Measurements from ENCODE around the gene UTS2.

UTS2 gene

DNA sequence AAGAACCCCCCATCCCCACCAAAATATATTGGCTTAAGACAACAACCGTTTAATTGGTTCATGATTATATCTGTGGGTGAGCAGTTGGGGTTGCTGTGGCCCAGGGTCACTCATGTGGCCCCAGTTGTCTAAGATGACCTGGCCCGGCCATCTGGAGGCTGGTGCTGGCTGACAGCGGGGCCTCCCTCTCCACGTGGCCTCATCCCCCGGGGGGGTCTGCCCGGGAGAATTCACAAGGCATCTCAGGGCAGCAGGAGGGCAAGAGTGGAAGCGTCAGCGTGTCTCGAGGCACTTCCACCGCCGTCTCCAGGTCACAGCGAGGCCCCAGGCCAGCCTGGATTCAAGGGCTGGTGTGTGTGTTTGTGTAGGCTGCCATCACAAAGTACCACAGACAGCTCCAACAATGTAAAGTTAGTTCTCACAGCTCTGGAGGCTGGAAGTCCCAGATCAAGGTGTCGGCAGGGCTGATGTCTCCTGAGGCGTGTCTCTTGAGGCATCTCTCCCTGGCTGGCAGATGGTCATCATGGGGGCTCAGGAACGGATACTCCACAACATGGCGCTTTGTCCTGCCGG lies 11.0 kb upstream of the UTS2 start:
- Histone ChIP-seq H3K9ac (ENCODE audit: low read length in 2 of 2) (no peak overlapping the region), H3K4me1 (ENCODE audit: control insufficient read depth, insufficient read depth, low read length) (no peaks in the 10 kb centered on the region), H3K9me3 (ENCODE audit: control insufficient read depth in 2 of 2, low read length in 2 of 2) (no peaks in the 10 kb centered on the region), H3K36me3 (ENCODE audit: control insufficient read depth in 2 of 2, insufficient read depth in 2 of 2, low read length in 2 of 2) (no peaks in the 10 kb centered on the region), H3K4me3 (ENCODE audit: low read length in 2 of 2) (no peak overlapping the region), H3K27me3 (ENCODE audit: control insufficient read depth in 1 of 2, insufficient read depth in 2 of 2, low read length in 2 of 2) (no peaks in the 10 kb centered on the region), H3K27ac (ENCODE audit: low read length) (no peak overlapping the region)

DNA sequence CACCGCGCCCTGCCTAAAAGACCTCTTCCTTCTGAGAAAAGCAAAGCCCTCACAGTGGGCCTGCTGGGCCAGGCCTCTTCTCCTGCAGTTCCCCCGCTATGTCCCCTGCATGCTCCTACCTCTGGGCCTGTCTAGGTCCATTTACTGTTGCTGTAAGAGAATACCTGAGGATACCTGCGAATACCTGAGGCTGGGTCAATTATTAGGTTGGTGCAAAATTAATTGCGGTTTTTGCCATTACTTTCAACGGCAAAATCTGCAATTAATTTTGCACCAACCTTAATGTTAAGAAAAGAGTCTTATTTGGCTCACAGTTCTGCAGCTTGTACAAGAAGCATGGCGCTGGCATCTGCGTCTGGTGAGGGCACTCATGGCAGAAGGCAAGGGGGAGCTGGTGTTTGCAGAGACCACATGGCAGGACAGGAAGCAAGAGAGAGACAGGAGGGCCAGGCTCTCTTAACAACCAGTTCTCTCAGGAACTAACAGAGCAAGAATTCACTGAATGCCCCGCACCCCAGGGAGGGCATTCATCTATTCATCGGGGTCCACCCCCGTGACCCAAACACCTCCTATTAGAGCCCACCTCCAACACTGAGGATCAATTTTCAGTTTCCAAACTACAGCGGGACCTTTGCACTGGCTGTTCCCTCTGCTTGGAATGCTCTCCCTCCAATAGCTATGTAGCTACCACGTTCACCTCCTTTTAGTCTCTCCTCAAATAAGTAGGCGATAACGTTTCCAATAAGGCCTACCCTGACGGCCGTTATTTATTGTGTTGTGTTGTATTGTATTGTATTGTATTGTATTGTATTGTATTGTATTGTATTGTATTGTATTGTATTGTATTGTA lies 9.6 kb upstream of the UTS2 start:
- no peaks in the 10 kb centered on the region for H3K9me3 ChIP-seq (ENCODE audit: control insufficient read depth in 2 of 2, low read length in 2 of 2)
- no peak overlapping the region for H3K9ac ChIP-seq (ENCODE audit: low read length in 2 of 2)
- H3K4me1 ChIP-seq (ENCODE audit: control insufficient read depth, insufficient read depth, low read length): no peaks in the 10 kb centered on the region
- H3K4me3 ChIP-seq (ENCODE audit: low read length in 2 of 2): no peak overlapping the region
- no peaks in the 10 kb centered on the region for H3K36me3 ChIP-seq (ENCODE audit: control insufficient read depth in 2 of 2, insufficient read depth in 2 of 2, low read length in 2 of 2)
- H3K27ac ChIP-seq (ENCODE audit: low read length): no peak overlapping the region
- no peaks in the 10 kb centered on the region for H3K27me3 ChIP-seq (ENCODE audit: control insufficient read depth in 1 of 2, insufficient read depth in 2 of 2, low read length in 2 of 2)

DNA sequence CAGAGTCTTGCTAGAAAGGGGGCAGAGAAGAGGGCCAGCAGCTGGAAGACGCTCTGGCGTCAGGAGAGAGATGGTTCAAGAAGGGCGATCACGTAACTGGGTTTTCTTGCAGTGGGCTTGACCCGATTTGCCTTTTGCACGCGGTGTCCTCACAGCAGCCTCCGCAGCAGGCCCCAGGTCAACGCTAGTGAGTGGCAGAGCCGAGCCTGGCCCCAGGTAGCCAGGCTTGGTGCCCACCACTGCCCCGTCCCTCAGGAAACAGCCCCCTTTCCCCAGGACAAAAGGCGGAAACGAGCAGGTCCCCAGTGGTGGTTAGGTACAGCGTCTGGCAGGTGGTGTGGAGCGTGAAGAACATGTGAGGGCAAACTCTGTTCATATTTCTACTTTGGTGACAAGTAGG lies 8.6 kb upstream of the UTS2 start:
- no peaks in the 10 kb centered on the region for H3K9me3 ChIP-seq (ENCODE audit: control insufficient read depth in 2 of 2, low read length in 2 of 2)
- H3K36me3 ChIP-seq (ENCODE audit: control insufficient read depth in 2 of 2, insufficient read depth in 2 of 2, low read length in 2 of 2): no peaks in the 10 kb centered on the region
- H3K4me3 ChIP-seq (ENCODE audit: low read length in 2 of 2): no peak overlapping the region
- H3K4me1 ChIP-seq (ENCODE audit: control insufficient read depth, insufficient read depth, low read length): no peaks in the 10 kb centered on the region
- H3K27me3 ChIP-seq (ENCODE audit: control insufficient read depth in 1 of 2, insufficient read depth in 2 of 2, low read length in 2 of 2): no peaks in the 10 kb centered on the region
- no peak overlapping the region for H3K27ac ChIP-seq (ENCODE audit: low read length)
- no peak overlapping the region for H3K9ac ChIP-seq (ENCODE audit: low read length in 2 of 2)

DNA sequence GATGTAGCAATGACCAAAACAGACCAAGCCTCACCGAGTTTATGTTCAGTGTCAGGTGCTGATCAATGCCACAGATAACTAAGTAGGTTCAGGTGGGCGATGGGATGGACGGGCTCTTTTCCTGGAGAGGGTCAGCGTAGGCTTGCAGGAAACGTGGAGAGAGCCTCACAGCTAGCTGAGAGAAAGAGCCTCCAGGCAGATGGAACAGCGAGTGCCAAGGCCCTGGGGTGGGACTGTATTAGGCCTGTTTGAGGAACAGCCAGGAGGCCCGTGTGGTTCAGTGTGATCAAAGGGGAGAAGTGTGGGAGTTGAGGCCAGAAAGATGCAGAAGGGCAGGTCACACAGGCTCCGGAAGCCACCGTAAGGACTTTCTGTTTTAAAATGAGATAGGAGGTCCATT lies 7.3 kb upstream of the UTS2 start:
- Histone ChIP-seq H3K9ac (ENCODE audit: low read length in 2 of 2) (no peak overlapping the region), H3K27me3 (ENCODE audit: control insufficient read depth in 1 of 2, insufficient read depth in 2 of 2, low read length in 2 of 2) (no peaks in the 10 kb centered on the region), H3K4me1 (ENCODE audit: control insufficient read depth, insufficient read depth, low read length) (no peaks in the 10 kb centered on the region), H3K36me3 (ENCODE audit: control insufficient read depth in 2 of 2, insufficient read depth in 2 of 2, low read length in 2 of 2) (no peaks in the 10 kb centered on the region), H3K4me3 (ENCODE audit: low read length in 2 of 2) (no peak overlapping the region), H3K9me3 (ENCODE audit: control insufficient read depth in 2 of 2, low read length in 2 of 2) (no peaks in the 10 kb centered on the region), H3K27ac (ENCODE audit: low read length) (no peak overlapping the region)

DNA sequence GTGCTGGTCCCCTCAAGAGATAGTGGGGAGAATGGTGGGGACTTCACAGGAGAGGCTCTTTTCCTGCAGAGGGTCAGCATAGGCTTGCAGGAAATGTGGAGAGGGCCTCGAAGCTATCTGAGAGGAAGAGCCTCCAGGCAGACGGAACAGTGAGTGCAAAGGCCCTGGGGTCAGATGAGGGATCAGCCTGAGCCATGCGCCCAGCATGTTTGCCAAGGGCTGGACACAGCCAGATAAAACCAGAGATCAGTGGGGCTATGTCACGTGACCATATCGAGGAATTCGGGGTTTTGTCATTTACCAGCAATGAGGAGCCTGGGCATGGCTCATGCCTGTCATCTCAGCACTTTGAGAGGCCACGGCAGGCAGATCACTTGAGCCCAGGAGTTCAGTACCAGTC lies 6.5 kb upstream of the UTS2 start:
- Histone ChIP-seq H3K4me3 (ENCODE audit: low read length in 2 of 2) (no peak overlapping the region), H3K36me3 (ENCODE audit: control insufficient read depth in 2 of 2, insufficient read depth in 2 of 2, low read length in 2 of 2) (no peaks in the 10 kb centered on the region)

DNA sequence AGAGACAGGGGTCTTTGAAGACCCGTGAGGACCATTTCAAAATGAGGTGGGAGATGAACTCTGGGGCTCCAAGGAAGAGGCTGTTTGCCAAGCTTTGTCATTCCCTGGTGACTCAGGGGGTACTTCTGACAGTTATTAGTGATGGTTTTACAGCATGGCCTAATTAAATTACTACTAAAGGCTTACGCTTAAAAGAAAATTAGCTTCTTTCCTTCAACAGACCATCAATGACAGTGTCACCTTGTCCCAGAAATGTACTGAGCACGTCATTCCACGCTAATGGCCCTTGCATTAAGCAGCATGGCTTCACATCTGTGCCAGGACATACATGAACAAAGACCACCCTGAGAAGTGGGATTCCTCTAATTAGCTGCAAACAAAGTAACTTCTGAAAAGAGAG lies 5.1 kb upstream of the UTS2 start:
- no peak overlapping the region for H3K9ac ChIP-seq (ENCODE audit: low read length in 2 of 2)
- no peaks in the 10 kb centered on the region for H3K9me3 ChIP-seq (ENCODE audit: control insufficient read depth in 2 of 2, low read length in 2 of 2)
- H3K27ac ChIP-seq (ENCODE audit: low read length): no peak overlapping the region
- no peaks in the 10 kb centered on the region for H3K27me3 ChIP-seq (ENCODE audit: control insufficient read depth in 1 of 2, insufficient read depth in 2 of 2, low read length in 2 of 2)
- H3K36me3 ChIP-seq (ENCODE audit: control insufficient read depth in 2 of 2, insufficient read depth in 2 of 2, low read length in 2 of 2): no peaks in the 10 kb centered on the region
- no peak overlapping the region for H3K4me3 ChIP-seq (ENCODE audit: low read length in 2 of 2)
- H3K4me1 ChIP-seq (ENCODE audit: control insufficient read depth, insufficient read depth, low read length): no peaks in the 10 kb centered on the region

More for the DNA sequence above, 6.5 kb upstream of the UTS2 start:
- H3K9ac ChIP-seq (ENCODE audit: low read length in 2 of 2): no peak overlapping the region
- no peaks in the 10 kb centered on the region for H3K4me1 ChIP-seq (ENCODE audit: control insufficient read depth, insufficient read depth, low read length)
- H3K27ac ChIP-seq (ENCODE audit: low read length): no peak overlapping the region
- H3K9me3 ChIP-seq (ENCODE audit: control insufficient read depth in 2 of 2, low read length in 2 of 2): no peaks in the 10 kb centered on the region
- no peaks in the 10 kb centered on the region for H3K27me3 ChIP-seq (ENCODE audit: control insufficient read depth in 1 of 2, insufficient read depth in 2 of 2, low read length in 2 of 2)

DNA sequence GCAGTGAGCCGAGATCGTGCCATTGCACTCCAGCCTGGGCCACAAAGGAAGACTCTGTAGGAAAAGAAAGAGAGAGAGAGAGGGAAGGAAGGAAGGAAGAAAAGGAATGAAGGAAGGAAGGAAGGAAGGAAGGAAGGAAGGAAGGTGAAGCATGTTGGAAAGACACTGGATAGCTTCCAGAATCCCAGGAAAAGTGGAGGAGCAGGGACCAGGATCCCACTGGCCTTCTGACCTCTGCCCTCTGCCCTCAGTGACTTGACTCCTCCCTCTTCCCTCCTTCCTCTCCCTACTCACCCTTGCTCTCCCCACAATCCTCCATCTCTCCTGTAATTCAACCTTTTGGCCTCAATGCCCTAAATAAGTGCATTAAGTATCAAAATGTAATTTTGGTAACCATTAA lies 4.1 kb upstream of the UTS2 start:
- no peaks in the 10 kb centered on the region for H3K27me3 ChIP-seq (ENCODE audit: control insufficient read depth in 1 of 2, insufficient read depth in 2 of 2, low read length in 2 of 2)
- no peaks in the 10 kb centered on the region for H3K4me1 ChIP-seq (ENCODE audit: control insufficient read depth, insufficient read depth, low read length)
- no peaks in the 10 kb centered on the region for H3K9me3 ChIP-seq (ENCODE audit: control insufficient read depth in 2 of 2, low read length in 2 of 2)
- no peak overlapping the region for H3K27ac ChIP-seq (ENCODE audit: low read length)
- H3K4me3 ChIP-seq (ENCODE audit: low read length in 2 of 2): no peak overlapping the region
- no peaks in the 10 kb centered on the region for H3K36me3 ChIP-seq (ENCODE audit: control insufficient read depth in 2 of 2, insufficient read depth in 2 of 2, low read length in 2 of 2)
- H3K9ac ChIP-seq (ENCODE audit: low read length in 2 of 2): no peak overlapping the region

DNA sequence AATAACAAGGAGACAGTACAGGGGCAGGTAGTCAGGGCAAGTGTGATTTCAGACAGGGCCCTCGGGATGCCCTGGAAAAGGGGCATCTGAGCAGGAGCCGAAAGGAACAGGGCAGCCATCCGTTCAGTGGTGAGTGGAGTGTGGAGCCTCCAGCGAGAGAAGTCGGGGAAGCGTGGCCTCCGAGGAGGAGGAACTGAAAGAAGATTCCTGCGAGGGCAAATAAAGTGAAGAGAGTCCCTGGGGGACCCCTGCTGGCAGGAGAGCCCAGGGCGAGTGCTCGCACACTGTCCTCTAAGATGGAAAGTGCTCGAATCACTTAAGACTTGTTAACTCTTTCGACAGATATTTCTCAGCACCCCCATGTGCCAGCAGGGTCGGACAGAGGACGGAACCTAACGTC lies 3.5 kb upstream of the UTS2 start:
- no peaks in the 10 kb centered on the region for H3K9me3 ChIP-seq (ENCODE audit: control insufficient read depth in 2 of 2, low read length in 2 of 2)
- H3K36me3 ChIP-seq (ENCODE audit: control insufficient read depth in 2 of 2, insufficient read depth in 2 of 2, low read length in 2 of 2): peaks cover 0 to 1% of the 10 kb centered on the region in 2 donors
- H3K9ac ChIP-seq (ENCODE audit: low read length in 2 of 2): no peak overlapping the region
- no peaks in the 10 kb centered on the region for H3K4me1 ChIP-seq (ENCODE audit: control insufficient read depth, insufficient read depth, low read length)
- H3K27ac ChIP-seq (ENCODE audit: low read length): no peak overlapping the region
- H3K4me3 ChIP-seq (ENCODE audit: low read length in 2 of 2): no peak overlapping the region
- H3K27me3 ChIP-seq (ENCODE audit: control insufficient read depth in 1 of 2, insufficient read depth in 2 of 2, low read length in 2 of 2): no peaks in the 10 kb centered on the region

DNA sequence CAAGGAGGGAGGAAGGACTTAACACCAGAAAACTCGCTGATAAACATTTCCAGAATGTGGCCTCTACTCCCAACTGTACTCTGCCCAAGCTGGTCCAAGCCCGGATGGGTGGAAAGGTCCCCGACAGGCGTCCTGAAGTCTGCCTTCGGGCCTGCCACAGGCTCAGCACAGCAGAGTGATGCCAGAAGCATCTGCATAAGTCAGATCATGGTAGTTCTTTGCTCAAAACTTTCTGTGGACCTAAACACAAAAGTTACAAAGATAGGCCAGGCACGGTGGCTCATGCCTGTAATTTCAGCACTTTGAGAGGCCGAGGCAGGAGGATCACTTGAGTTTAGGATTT lies 790 bp upstream of the UTS2 start:
- Histone ChIP-seq H3K4me3 (ENCODE audit: low read length in 2 of 2) (no peak overlapping the region), H3K4me1 (ENCODE audit: control insufficient read depth, insufficient read depth, low read length) (no peaks in the 10 kb centered on the region)

DNA sequence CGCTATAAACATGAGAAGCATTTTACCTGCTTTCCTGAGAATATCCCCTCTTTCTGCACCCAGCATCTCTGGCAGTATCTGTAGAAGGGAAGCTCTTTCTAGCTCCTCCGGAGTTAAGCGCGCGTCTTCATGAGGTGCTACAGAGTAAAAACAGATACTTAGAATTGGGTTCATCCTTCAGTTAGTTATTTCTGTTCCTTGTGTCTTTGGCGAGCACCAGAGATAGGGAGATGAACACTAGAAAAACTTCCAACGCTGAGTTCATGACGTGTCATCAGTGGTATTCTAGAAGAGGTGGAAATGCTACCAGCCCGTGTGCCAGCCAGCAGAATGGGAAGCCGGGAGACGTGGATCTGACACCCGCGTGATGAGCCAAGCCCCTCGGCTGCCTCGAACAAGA lies 2.1 kb downstream of the UTS2 start:
- Histone ChIP-seq H3K9me3 (ENCODE audit: control insufficient read depth in 2 of 2, low read length in 2 of 2) (no peaks in the 10 kb centered on the region), H3K4me3 (ENCODE audit: low read length in 2 of 2) (no peak overlapping the region), H3K27ac (ENCODE audit: low read length) (no peak overlapping the region), H3K27me3 (ENCODE audit: control insufficient read depth in 1 of 2, insufficient read depth in 2 of 2, low read length in 2 of 2) (no peaks in the 10 kb centered on the region), H3K36me3 (ENCODE audit: control insufficient read depth in 2 of 2, insufficient read depth in 2 of 2, low read length in 2 of 2) (peaks cover 0 to 2% of the 10 kb centered on the region in 2 donors), H3K4me1 (ENCODE audit: control insufficient read depth, insufficient read depth, low read length) (no peaks in the 10 kb centered on the region), H3K9ac (ENCODE audit: low read length in 2 of 2) (no peak overlapping the region)

More for the DNA sequence above, 790 bp upstream of the UTS2 start:
- Histone ChIP-seq H3K9me3 (ENCODE audit: control insufficient read depth in 2 of 2, low read length in 2 of 2) (no peaks in the 10 kb centered on the region), H3K9ac (ENCODE audit: low read length in 2 of 2) (no peak overlapping the region), H3K27me3 (ENCODE audit: control insufficient read depth in 1 of 2, insufficient read depth in 2 of 2, low read length in 2 of 2) (no peaks in the 10 kb centered on the region), H3K27ac (ENCODE audit: low read length) (no peak overlapping the region), H3K36me3 (ENCODE audit: control insufficient read depth in 2 of 2, insufficient read depth in 2 of 2, low read length in 2 of 2) (peaks cover 0 to 2% of the 10 kb centered on the region in 2 donors)

DNA sequence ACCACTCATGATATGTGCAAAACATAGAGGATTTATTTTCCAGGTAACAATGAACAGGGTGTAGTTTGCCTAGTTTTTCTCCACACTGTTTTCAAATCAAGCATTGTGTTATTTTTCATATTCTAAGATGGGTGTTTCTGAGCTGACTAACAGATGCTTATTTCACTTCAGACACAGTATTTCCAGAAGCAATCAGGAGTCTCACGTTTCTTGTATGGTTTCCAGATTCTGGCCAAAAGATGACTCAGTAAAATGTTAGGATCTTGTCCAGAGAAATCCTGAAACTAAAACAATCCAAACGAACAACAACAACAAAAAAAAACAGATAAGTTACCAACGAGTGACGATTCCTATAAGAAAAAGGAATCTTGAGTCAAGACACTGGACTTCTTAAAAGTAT lies 5.3 kb downstream of the UTS2 start:
- H3K27ac ChIP-seq (ENCODE audit: low read length): no peak overlapping the region
- H3K9ac ChIP-seq (ENCODE audit: low read length in 2 of 2): no peak overlapping the region
- H3K9me3 ChIP-seq (ENCODE audit: control insufficient read depth in 2 of 2, low read length in 2 of 2): no peaks in the 10 kb centered on the region
- no peaks in the 10 kb centered on the region for H3K27me3 ChIP-seq (ENCODE audit: control insufficient read depth in 1 of 2, insufficient read depth in 2 of 2, low read length in 2 of 2)
- no peak overlapping the region for H3K4me3 ChIP-seq (ENCODE audit: low read length in 2 of 2)
- peaks cover 11 to 16% of the 10 kb centered on the region in 2 donors for H3K36me3 ChIP-seq (ENCODE audit: control insufficient read depth in 2 of 2, insufficient read depth in 2 of 2, low read length in 2 of 2)
- H3K4me1 ChIP-seq (ENCODE audit: control insufficient read depth, insufficient read depth, low read length): no peaks in the 10 kb centered on the region
